Peyer's patch (tissue), 4 donors: ENCODE results near the gene PSD.

Experiments
- CTCF ChIP-seq, 6 experiments: fragments of 450-650 bp in 4 of 6; fragments of 200-600 bp in 2 of 6; sonication (generic) in 1 of 6; IDR thresholded peaks; one replicate each; pipeline ENCODE4 v1.5.1; 2017 to 2019; ENCODE audit warnings: antibody characterized with exemption in 6 of 6, mild to moderate bottlenecking in 3 of 6, moderate library complexity in 1 of 6
- POLR2A ChIP-seq, 2 donors: fragments of 450-650 bp; IDR thresholded peaks; one replicate each; pipeline ENCODE4 v1.5.1; 2017; ENCODE audit warnings: antibody characterized with exemption in 2 of 2, mild to moderate bottlenecking in 2 of 2, moderate library complexity in 2 of 2

DNA sequence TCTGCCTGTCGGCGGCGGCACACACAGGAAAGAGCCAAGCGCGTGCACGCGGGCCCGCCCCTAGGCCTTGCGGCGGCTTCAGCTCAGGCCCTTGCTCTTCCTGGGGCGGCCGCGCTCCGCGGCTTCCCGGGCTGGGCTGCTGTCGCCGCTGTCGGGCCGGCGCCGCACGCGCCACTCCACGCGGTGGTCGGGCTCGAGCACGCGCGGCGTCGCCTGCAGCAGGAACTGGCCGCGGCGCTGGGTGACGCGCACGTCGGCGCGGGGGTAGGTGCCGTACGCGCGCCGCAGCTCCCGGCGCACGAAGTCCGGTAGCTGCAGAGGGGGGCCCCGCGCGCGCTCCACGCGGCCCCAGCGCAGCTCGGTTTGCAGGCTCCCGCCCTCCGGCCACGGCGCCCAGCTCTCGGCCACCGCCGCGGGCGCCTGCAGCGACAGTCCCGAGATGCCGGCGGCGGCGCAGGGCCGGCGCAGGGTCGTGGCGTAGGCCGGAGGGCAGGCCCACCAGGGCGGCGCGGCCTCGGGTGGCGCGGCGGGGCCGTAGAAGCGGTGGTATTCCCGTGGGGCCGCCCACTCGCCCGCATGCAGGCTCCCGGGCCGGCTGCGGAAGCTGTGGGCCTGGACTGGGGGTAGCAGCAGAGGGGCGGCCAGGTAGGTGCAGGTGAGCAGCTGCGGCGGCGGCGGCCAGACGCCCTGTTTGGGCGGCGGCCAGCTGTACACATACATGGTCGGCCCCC, 32.0 kb upstream of the PSD start:
- peak; percentile 61 to 64 for TF ChIP-seq POLR2A (IDR thresholded peaks at IDR 0.05)
- TF ChIP-seq CTCF (IDR thresholded peaks at IDR 0.05), result peak in 2 of 6 experiments; percentile 12 to 18
